CD4-positive, CD25-positive, alpha-beta regulatory T cell (primary cell): ENCODE measurements around the gene ARHGAP22. TPM values are rescaled to one million over a fixed set of nuclear protein-coding genes. Genes with fewer than 3 reads are reported as not detected.

Experiments
- ATAC-seq, 2 donors: fragments of 150-1000 bp; cut with Tn5 transposase; one replicate each; pipeline ENCODE4 v1.10.0; 2021; ENCODE audit warnings: low read depth in 2 of 2, moderate number of reproducible peaks in 2 of 2, moderate library complexity in 1 of 2
- DNase-seq, 3 donors: peaks; one replicate each; pipeline versions ENCODE4 v3.0.0 to v3.0.0-alpha.2; 2012 to 2022; ENCODE audit warnings: mixed read lengths in 1 of 3
- H3K27ac ChIP-seq: one replicate; pipeline ENCODE4 v1.7.0; 2013; ENCODE audit warnings: mild to moderate bottlenecking, low read length; ENCODE audit not compliant: insufficient read depth, poor library complexity, severe bottlenecking
- H3K27me3 ChIP-seq: one replicate; pipeline ENCODE4 v1.7.0; 2013; ENCODE audit warnings: low read length; ENCODE audit not compliant: control insufficient read depth, insufficient read depth
- H3K36me3 ChIP-seq: one replicate; pipeline ENCODE4 v1.7.0; 2013; ENCODE audit warnings: mild to moderate bottlenecking, low read length, moderate library complexity; ENCODE audit not compliant: control insufficient read depth, insufficient read depth
- H3K4me1 ChIP-seq: 2 replicates; pipeline ENCODE4 v1.7.0; 2013; ENCODE audit warnings: mild to moderate bottlenecking, low read length; ENCODE audit not compliant: insufficient read depth, control insufficient read depth, poor library complexity, severe bottlenecking
- H3K4me3 ChIP-seq: one replicate; pipeline ENCODE4 v1.7.0; 2013; ENCODE audit warnings: low read depth, mild to moderate bottlenecking, low read length, moderate library complexity
- H3K9me3 ChIP-seq, 2 experiments: 1 replicate in 1 of 2; 2 replicates in 1 of 2; pipeline ENCODE4 v1.7.0; 2013; ENCODE audit warnings: low read length in 2 of 2, mild to moderate bottlenecking in 1 of 2, moderate library complexity in 1 of 2; ENCODE audit not compliant: control insufficient read depth in 2 of 2
- H3K27ac Mint-ChIP-seq, 3 donors: one replicate each; pipeline ENCODE4 v1.8.0; 2020 to 2022; ENCODE audit warnings: mild to moderate bottlenecking in 3 of 3, mixed read lengths in 3 of 3, moderate library complexity in 2 of 3
- H3K27me3 Mint-ChIP-seq: one replicate; pipeline ENCODE4 v1.8.0; 2022; ENCODE audit warnings: mild to moderate bottlenecking, mixed read lengths
- H3K36me3 Mint-ChIP-seq: one replicate; pipeline ENCODE4 v1.8.0; 2020; ENCODE audit warnings: mixed read lengths
- H3K4me1 Mint-ChIP-seq, 4 donors: one replicate each; pipeline ENCODE4 v1.8.0; 2020 to 2022; ENCODE audit warnings: mixed read lengths in 4 of 4, mild to moderate bottlenecking in 1 of 4
- H3K4me3 Mint-ChIP-seq, 4 donors: one replicate each; pipeline ENCODE4 v1.8.0; 2020 to 2022; ENCODE audit warnings: mild to moderate bottlenecking in 4 of 4, mixed read lengths in 4 of 4, moderate library complexity in 3 of 4
- H3K9me3 Mint-ChIP-seq, 7 donors: one replicate each; pipeline ENCODE4 v1.8.0; 2020 to 2022; ENCODE audit warnings: mixed read lengths in 7 of 7, mild to moderate bottlenecking in 3 of 7, moderate library complexity in 2 of 7
- polyA plus RNA-seq, 4 donors: library from polyadenylated mRNA; unstranded; fragments of 300-500 nt; fragmentation: Illumina TruSeq; gene quantifications; one replicate each; pipeline ENCODE4 v1.2.3, GENCODE V29; 2021
- total RNA-seq: library from RNA; stranded (reverse); gene quantifications from one replicate; pipeline ENCODE4 v1.2.3, GENCODE V29; 2022

Gene ARHGAP22
- total and polyA plus RNA-seq, 5 donors from 2014 or later, result 0.42 TPM; not detected in 4

DNA sequence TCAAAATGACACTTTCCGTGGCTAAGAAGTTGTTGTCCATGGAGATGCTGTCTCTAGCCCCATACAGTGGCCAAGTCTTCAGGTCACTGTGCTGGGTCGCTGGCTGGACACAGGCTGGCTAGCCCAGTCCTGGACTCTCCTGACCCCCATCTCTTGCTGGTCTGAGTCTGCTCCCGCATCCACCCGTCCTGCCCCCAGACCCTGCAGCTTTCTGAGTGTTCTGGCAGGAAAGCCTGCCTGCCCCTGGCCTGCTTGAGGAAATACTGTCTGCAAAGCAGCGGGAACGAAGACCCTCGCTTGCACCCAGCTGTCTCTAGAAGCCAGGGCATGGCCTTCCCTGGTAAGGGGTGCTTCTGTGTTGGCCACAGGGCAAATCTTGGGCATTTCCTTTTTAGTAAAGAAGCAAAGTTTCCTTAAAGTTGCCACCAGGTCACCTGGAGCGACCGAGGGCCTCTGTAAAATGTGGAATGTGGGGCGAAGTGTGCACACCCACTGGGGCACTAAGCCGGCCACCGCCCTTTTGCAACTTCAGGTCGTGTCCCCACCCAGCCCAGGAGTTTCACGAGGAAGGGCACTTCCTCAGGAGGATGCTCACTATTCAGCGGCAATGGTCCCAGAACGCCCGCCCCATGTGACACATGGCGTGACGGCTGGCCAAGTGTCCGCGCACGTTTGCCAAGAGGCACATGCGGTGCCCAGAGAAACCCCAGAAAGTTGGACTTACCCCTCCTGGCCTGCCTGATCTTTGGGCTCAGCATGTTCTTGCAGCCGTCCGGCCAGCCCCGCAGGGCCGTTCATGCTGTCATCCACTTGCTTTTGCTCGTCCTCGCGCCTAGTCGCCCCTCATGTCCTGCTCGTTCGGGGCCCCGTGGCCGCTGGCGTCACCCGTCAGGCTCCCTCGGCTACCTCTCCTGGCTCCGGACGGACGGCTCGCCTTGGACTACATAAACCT, 558 bp downstream of the ARHGAP22 start:
- no peaks in the 10 kb centered on the region for H3K9me3 ChIP-seq
- no peaks in the 10 kb centered on the region for H3K36me3 ChIP-seq
- no peak overlapping the region for H3K27ac ChIP-seq
- no peak for DNase-seq
- Mint-ChIP-seq H3K9me3 (peaks cover 0 to 2% (median 0%) of the 10 kb centered on the region in 7 donors), H3K27ac (no peak overlapping the region), H3K36me3 (no peaks in the 10 kb centered on the region), H3K4me1 (peaks cover 0 to 11% (median 1%) of the 10 kb centered on the region in 4 donors), H3K27me3 (peaks cover 31% of the 10 kb centered on the region), H3K4me3 (no peak overlapping the region)
- no peak for ATAC-seq
- peaks cover 4% of the 10 kb centered on the region for H3K27me3 ChIP-seq
- H3K4me3 ChIP-seq, result no peak overlapping the region
- no peaks in the 10 kb centered on the region for H3K4me1 ChIP-seq

DNA sequence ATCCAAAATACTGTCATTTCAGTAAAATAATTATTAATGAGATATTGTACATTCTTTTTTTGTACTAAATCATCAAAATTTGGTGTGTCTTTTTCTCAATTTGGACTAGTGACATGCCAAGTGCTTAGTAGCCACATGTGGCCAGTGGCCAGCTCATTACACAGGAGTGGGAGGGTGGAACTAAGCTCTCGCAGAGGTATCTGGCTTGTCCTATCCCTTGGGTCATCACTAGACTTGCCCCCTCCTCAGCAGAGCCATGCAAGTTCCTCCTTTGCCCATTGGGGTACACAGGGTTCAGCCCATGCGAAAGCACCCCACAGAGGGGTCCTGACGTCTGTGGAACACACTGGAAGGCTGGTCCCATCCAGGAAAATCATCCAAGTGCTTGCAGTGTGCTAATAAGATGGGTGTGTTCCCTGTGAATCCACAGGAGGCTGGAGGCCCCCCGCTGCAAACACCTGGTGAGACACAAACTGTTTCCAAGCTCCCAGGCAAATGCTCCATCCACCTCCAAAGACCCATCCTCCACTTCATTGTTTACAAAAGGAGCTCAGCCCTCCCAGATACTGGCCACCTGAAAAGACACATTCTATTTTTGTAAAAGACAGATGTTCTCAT, 1.3 kb downstream of the ARHGAP22 start:
- Mint-ChIP-seq H3K27me3 (peaks cover 31% of the 10 kb centered on the region), H3K4me3 (no peak overlapping the region), H3K27ac (no peak overlapping the region), H3K36me3 (no peaks in the 10 kb centered on the region), H3K4me1 (peaks cover 0 to 11% (median 1%) of the 10 kb centered on the region in 4 donors), H3K9me3 (peaks cover 0 to 2% (median 0%) of the 10 kb centered on the region in 7 donors)
- H3K4me1 ChIP-seq, result no peaks in the 10 kb centered on the region
- DNase-seq, result no peak
- H3K4me3 ChIP-seq, result no peak overlapping the region
- no peaks in the 10 kb centered on the region for H3K9me3 ChIP-seq
- no peak for ATAC-seq
- H3K27ac ChIP-seq, result no peak overlapping the region
- H3K27me3 ChIP-seq, result peaks cover 4% of the 10 kb centered on the region
- H3K36me3 ChIP-seq, result no peaks in the 10 kb centered on the region

DNA sequence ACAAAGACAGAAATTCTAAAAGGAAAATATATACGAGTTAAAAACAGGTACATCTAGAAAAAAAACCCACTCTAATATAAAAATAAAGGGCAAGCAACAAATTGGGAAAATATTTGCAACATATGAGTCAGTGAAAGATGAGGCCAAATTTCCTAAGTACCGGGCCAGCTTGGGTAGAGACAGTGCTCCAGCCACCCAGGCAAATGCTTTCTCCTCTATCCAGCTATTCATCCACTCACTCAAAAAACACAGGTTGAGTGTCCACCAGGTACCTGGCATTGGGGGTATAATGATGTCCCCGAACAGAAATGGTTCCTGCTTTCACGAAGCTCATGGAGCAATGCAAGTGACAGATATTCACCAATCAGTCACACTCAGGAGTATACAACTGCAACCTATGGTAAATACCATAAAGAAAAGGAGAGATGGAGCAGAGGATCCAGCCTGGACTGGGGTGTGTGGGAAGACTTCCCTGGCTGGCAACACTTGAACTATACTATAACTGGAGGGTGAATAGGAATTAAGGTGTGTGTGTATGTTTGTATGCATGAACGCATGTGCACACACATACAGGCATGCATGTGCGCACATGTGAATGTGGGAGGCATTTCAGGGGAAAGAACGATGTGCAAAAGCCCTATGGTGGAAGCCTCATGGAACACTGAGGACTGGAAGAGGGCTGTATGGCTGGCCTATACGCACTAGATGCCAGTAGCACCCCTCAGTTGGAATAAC, 2.3 kb downstream of the ARHGAP22 start:
- H3K36me3 Mint-ChIP-seq, result no peaks in the 10 kb centered on the region

DNA sequence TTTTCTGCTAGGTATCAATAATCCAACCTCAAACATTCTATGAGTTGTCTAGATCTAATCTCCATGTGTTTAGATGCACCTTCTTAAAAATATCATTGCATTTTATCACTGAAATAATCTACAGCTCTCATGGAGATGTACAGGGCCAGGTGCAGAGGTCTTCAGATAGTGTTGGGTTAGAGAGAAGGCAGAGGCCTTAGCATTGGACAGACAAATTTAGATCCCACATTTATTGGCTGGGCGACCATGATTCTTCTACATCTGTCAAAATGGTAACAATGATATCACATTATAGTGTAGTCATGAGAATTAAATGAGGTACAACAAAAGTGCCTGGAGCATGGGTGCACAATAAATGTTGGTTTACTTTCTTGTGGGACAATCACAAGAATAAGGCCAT, 3.1 kb downstream of the ARHGAP22 start:
- peaks cover 25% of the 10 kb centered on the region for H3K27me3 Mint-ChIP-seq
- ATAC-seq, result no peak

More for the DNA sequence above, 2.3 kb downstream of the ARHGAP22 start:
- H3K4me1 Mint-ChIP-seq, result peaks cover 0 to 11% (median 1%) of the 10 kb centered on the region in 4 donors
- Histone ChIP-seq H3K9me3 (no peaks in the 10 kb centered on the region), H3K4me1 (no peaks in the 10 kb centered on the region), H3K27ac (no peak overlapping the region), H3K4me3 (no peak overlapping the region), H3K36me3 (no peaks in the 10 kb centered on the region), H3K27me3 (peaks cover 4% of the 10 kb centered on the region)
- ATAC-seq, result no peak
- H3K27ac Mint-ChIP-seq, result no peak overlapping the region
- H3K4me3 Mint-ChIP-seq, result no peak overlapping the region
- peaks cover 0 to 2% (median 0%) of the 10 kb centered on the region in 7 donors for H3K9me3 Mint-ChIP-seq
- DNase-seq, result no peak
- H3K27me3 Mint-ChIP-seq, result peaks cover 31% of the 10 kb centered on the region

DNA sequence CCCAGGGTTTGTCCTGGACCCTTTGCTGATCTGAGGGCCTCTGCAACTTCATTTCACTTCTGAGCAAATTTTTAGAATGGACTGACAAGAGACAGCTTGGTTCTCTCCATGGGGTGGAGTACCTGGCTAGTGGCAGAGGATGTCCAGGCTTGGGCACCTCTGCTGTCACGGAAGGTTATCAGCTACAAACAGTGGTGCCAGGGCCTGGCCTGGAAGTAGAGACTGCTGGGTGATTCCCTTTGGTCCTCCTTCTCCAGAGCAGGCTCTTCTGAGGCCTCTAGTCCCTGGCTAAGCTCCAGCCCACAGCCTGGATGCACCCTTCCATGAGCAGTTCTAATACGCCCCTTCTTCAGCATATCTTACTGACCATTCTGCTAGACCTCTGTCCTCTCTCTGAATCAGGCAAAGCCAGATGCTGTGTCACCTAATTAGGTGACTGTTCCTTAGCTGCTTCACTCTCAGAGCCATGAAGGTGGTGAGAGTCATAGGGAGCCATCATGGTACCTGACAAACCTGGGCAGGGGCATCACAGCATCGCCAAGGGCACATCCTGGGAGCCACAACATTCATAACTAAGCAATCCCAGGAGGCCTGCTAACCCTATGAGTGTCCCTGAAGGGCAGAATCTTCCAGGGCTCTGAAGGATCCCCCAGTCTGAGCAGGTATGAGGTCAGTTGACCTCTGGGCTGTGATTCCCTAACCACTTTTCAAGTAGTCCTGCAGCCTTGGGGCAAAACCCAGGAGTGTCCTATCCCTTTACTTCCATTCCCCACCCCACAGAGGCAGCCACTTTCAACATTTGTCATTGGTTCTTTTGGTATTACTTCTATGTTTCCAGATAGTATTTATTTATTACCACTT, 4.0 kb downstream of the ARHGAP22 start:
- H3K27me3 Mint-ChIP-seq, result peaks cover 21% of the 10 kb centered on the region
- H3K27ac Mint-ChIP-seq, result no peak overlapping the region
- H3K4me1 ChIP-seq, result no peaks in the 10 kb centered on the region
- DNase-seq (no peak), ATAC-seq (no peak)
- H3K36me3 ChIP-seq, result no peaks in the 10 kb centered on the region
- H3K9me3 Mint-ChIP-seq, result peaks cover 0 to under 1% (median 0%) of the 10 kb centered on the region in 7 donors
- no peak overlapping the region for H3K4me3 ChIP-seq
- H3K4me1 Mint-ChIP-seq, result peaks cover 0 to 9% (median 1%) of the 10 kb centered on the region in 4 donors
- no peaks in the 10 kb centered on the region for H3K27me3 ChIP-seq
- no peak overlapping the region for H3K27ac ChIP-seq
- H3K9me3 ChIP-seq, result no peaks in the 10 kb centered on the region
- H3K36me3 Mint-ChIP-seq, result no peaks in the 10 kb centered on the region
- H3K4me3 Mint-ChIP-seq, result no peak overlapping the region

More for the DNA sequence above, 3.1 kb downstream of the ARHGAP22 start:
- Histone ChIP-seq H3K36me3 (no peaks in the 10 kb centered on the region), H3K27ac (no peak overlapping the region), H3K9me3 (no peaks in the 10 kb centered on the region), H3K27me3 (peaks cover 4% of the 10 kb centered on the region), H3K4me1 (no peaks in the 10 kb centered on the region), H3K4me3 (no peak overlapping the region)
- Mint-ChIP-seq H3K9me3 (peaks cover 0 to 2% (median 0%) of the 10 kb centered on the region in 7 donors), H3K36me3 (no peaks in the 10 kb centered on the region), H3K4me1 (peaks cover 0 to 11% (median 1%) of the 10 kb centered on the region in 4 donors), H3K4me3 (no peak overlapping the region), H3K27ac (no peak overlapping the region)
- no peak for DNase-seq

DNA sequence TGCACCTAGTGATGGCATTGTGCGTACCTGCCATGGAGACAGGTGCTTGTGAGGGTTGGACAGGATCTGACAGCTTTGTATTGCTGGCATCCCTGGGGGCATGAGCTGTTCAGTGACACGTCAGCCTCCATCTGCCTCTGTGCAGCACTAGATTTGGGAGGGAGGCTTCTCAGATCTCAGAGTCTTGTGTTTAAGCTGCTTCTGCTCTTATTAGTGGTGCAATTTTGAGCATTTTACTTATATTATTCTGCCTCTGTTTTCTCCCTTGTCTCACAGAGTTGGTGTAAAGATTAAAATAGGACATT, 5.1 kb downstream of the ARHGAP22 start:
- Histone ChIP-seq H3K4me3 (no peak overlapping the region), H3K9me3 (no peaks in the 10 kb centered on the region), H3K36me3 (no peaks in the 10 kb centered on the region), H3K27ac (no peak overlapping the region), H3K4me1 (no peaks in the 10 kb centered on the region), H3K27me3 (no peaks in the 10 kb centered on the region)
- Mint-ChIP-seq H3K4me3 (no peak overlapping the region), H3K4me1 (peaks cover 0 to 1% (median 0%) of the 10 kb centered on the region in 4 donors), H3K36me3 (no peaks in the 10 kb centered on the region), H3K27ac (no peak overlapping the region), H3K9me3 (no peaks in the 10 kb centered on the region), H3K27me3 (peaks cover 15% of the 10 kb centered on the region)
- no peak for ATAC-seq
- no peak for DNase-seq
